K562 (cell line): ENCODE data around the gene RND1. TPM values are rescaled to one million over a fixed set of nuclear protein-coding genes. Genes with fewer than 3 reads are reported as not detected.

Source experiments
- CCNT2 ChIP-seq: IDR thresholded peaks from 2 replicates; pipeline ENCODE4 v1.6.1; 2011; ENCODE audit warnings: borderline replicate concordance, low read depth, mild to moderate bottlenecking, moderate library complexity, mixed read lengths, low read length; ENCODE audit not compliant: insufficient read length; ENCODE audit errors: extremely low read depth
- CHD1 ChIP-seq: fragments of 200-600 bp; sonication (generic); IDR thresholded peaks from one replicate; pipeline ENCODE4 v1.6.1; 2012; ENCODE audit warnings: mild to moderate bottlenecking, moderate library complexity, low read length, inconsistent platforms
- DDX20 ChIP-seq: fragments of 450-650 bp; IDR thresholded peaks from 2 replicates; pipeline ENCODE4 v1.6.1; 2016; ENCODE audit warnings: missing genetic modification characterization, low read depth, mild to moderate bottlenecking, missing compliant biosample characterization, moderate library complexity
- DIDO1 ChIP-seq: fragments of 450-650 bp; IDR thresholded peaks from 2 replicates; pipeline ENCODE4 v1.6.1; 2016; ENCODE audit warnings: low read depth, missing biosample characterization, missing genetic modification characterization
- GATA2 ChIP-seq: sonication (generic); formaldehyde crosslinking; IDR thresholded peaks from 2 replicates; pipeline ENCODE4 v1.4.0; 2020; ENCODE audit warnings: mild to moderate bottlenecking, missing genetic modification reagents
- HSF4 ChIP-seq: fragments of 250-450 bp; sonication (Bioruptor Pico); IDR thresholded peaks from 2 replicates; pipeline ENCODE4 v2.1.2; 2022; ENCODE audit warnings: mild to moderate bottlenecking, moderate library complexity, borderline replicate concordance
- L3MBTL2 ChIP-seq: fragments of 450-650 bp; IDR thresholded peaks from 2 replicates; pipeline ENCODE4 v1.6.1; 2016; ENCODE audit warnings: mild to moderate bottlenecking, moderate library complexity
- NFIX ChIP-seq: fragments of 250-450 bp; sonication (Bioruptor Pico); IDR thresholded peaks from 2 replicates; pipeline ENCODE4 v1.4.0; 2020; ENCODE audit warnings: low read depth, mild to moderate bottlenecking, moderate library complexity
- PPARD ChIP-seq: fragments of 250-450 bp; sonication (Bioruptor Pico); IDR thresholded peaks from 2 replicates; pipeline ENCODE4 v1.8.0; 2022; ENCODE audit warnings: inconsistent platforms, mild to moderate bottlenecking, moderate library complexity
- RAD51 ChIP-seq: fragments of 450-650 bp; IDR thresholded peaks from 2 replicates; pipeline ENCODE4 v1.7.1; 2016; ENCODE audit warnings: low read depth, mild to moderate bottlenecking, borderline replicate concordance
- SP2 ChIP-seq: IDR thresholded peaks from 2 replicates; pipeline ENCODE4 v1.6.1; 2011; ENCODE audit warnings: mild to moderate bottlenecking, low read depth, low read length, moderate library complexity; ENCODE audit not compliant: poor library complexity, severe bottlenecking; ENCODE audit errors: extremely low read depth
- ZNF197 ChIP-seq: fragments of 200-800 bp; sonication (Bioruptor generic); IDR thresholded peaks from 2 replicates; pipeline ENCODE4 v1.6.1; 2016; ENCODE audit warnings: low read depth, missing genetic modification characterization, missing compliant biosample characterization
- ZSCAN29 ChIP-seq: fragments of 450-650 bp; IDR thresholded peaks from 2 replicates; pipeline ENCODE4 v1.6.1; 2017
- polyA plus RNA-seq, 8 experiments: library from polyadenylated mRNA; depleted of rRNA in 4 of 8; stranded (reverse) in 5 of 8; unstranded in 3 of 8; fragments of >200 nt; fragmentation: Nextera tagmentation in 2 of 8; fragmentation: Illumina TruSeq in 1 of 8; extraction: Ambion mirVana in 2 of 8; extraction: Trizol in 1 of 8; gene quantifications; 2 replicates each; pipeline versions ENCODE4 v1.2.1 to v1.2.3, GENCODE V29; 2011 to 2014; ENCODE audit warnings: inconsistent platforms in 1 of 8, missing spikeins in 1 of 8
- total RNA-seq, 7 experiments: library from RNA; depleted of rRNA in 6 of 7; stranded (reverse); fragments of >200 nt in 6 of 7; fragmentation: Illumina TruSeq in 2 of 7; extraction: Trizol in 2 of 7; gene quantifications; 2 replicates each; pipeline versions ENCODE4 v1.2.1 to v1.2.3, GENCODE V29; 2011 to 2021; ENCODE audit warnings: low replicate concordance in 1 of 7
- TF ChIP-seq, protein P1 (sequence below): fragments of 450-650 bp; IDR thresholded peaks from 2 replicates; pipeline ENCODE4 v1.6.1; 2016; ENCODE audit warnings: borderline replicate concordance
- TF ChIP-seq, protein P2 (sequence below): fragments of 450-650 bp; formaldehyde crosslinking; IDR thresholded peaks from 2 replicates; pipeline ENCODE4 v1.4.0; 2022; ENCODE audit warnings: mild to moderate bottlenecking, moderate library complexity
- TF ChIP-seq, protein P3 (sequence below): sonication (generic); formaldehyde crosslinking; IDR thresholded peaks from 2 replicates; pipeline ENCODE4 v1.8.1; 2023; ENCODE audit warnings: missing genetic modification reagents, mild to moderate bottlenecking, borderline replicate concordance
- TF ChIP-seq, protein P4 (sequence below): fragments of 450-650 bp; formaldehyde crosslinking; IDR thresholded peaks from 2 replicates; pipeline ENCODE4 v1.4.0; 2022; ENCODE audit warnings: missing genetic modification characterization

Gene RND1
- total and polyA plus RNA-seq, 9 of the 15 experiments (the other 6 are each of a cell fraction or from before 2014, with no cell fraction given): 0.18 to 0.78 (median 0.58) TPM; not detected in 2

DNA sequence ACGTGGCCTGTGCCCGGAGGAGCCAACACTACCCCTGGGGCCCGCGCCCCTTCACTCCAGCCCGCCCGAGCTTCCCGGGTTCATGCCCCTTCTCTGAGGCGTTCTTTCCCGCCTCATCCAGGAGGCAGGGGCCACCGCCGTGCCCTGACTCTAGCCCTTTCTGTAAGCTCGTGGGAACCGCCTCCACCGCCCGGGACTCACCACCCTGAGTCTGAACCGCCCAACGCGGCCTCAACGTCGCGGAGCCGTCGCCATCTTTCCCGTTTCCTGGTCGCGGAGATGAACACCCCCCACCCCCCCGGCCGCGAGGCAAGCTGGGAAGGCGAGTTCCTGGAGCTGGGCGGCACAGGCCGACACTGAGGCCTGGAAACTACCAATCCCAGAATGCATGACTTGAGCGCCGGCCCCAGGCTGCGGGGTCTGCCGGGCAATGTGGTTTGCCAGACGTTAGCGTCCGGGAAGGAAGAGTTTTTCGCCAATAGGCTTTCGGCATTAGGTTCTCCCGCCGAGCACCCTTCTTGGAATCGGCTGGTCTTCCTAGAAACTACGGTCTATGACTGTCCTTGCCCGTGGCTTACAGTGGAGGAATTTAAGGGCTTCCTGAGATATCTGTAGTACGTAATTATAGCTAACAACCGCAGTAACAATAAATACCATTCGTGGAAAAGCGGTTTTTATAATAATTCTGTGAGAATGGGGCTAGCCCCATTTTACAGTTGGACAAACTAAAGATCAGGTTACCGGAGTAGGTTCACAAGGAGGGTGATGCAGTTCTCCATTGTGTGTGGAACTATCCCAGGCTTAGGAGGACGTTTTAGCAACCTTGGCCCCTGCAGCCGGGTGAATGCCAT lies 13.6 kb downstream of the RND1 start, which contains the start of gene DDX23 (continued):
- TF ChIP-seq, protein P1, sequence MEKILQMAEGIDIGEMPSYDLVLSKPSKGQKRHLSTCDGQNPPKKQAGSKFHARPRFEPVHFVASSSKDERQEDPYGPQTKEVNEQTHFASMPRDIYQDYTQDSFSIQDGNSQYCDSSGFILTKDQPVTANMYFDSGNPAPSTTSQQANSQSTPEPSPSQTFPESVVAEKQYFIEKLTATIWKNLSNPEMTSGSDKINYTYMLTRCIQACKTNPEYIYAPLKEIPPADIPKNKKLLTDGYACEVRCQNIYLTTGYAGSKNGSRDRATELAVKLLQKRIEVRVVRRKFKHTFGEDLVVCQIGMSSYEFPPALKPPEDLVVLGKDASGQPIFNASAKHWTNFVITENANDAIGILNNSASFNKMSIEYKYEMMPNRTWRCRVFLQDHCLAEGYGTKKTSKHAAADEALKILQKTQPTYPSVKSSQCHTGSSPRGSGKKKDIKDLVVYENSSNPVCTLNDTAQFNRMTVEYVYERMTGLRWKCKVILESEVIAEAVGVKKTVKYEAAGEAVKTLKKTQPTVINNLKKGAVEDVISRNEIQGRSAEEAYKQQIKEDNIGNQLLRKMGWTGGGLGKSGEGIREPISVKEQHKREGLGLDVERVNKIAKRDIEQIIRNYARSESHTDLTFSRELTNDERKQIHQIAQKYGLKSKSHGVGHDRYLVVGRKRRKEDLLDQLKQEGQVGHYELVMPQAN: peak; percentile 78
- TF ChIP-seq ZSCAN29 (no peak), ZNF197 (CRISPR knock-in tag) (peak; percentile 98), GATA2 (CRISPR knock-in tag) (no peak), L3MBTL2 (peak; percentile 87), NFIX (CRISPR knock-in tag) (no peak), CHD1 (peak; percentile 50), CCNT2 (peak; percentile 74), DDX20 (tag) (no peak; the same call in 1 of the 2 replicates), RAD51 (no peak), SP2 (peak; percentile 29), HSF4 (CRISPR knock-in tag) (no peak), DIDO1 (tag) (peak; percentile 85; the same call in 1 of the 2 replicates), PPARD (CRISPR knock-in tag) (no peak)
- TF ChIP-seq, protein P2, sequence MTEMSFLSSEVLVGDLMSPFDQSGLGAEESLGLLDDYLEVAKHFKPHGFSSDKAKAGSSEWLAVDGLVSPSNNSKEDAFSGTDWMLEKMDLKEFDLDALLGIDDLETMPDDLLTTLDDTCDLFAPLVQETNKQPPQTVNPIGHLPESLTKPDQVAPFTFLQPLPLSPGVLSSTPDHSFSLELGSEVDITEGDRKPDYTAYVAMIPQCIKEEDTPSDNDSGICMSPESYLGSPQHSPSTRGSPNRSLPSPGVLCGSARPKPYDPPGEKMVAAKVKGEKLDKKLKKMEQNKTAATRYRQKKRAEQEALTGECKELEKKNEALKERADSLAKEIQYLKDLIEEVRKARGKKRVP (CRISPR knock-in tag): peak; percentile 79
- TF ChIP-seq, protein P3, sequence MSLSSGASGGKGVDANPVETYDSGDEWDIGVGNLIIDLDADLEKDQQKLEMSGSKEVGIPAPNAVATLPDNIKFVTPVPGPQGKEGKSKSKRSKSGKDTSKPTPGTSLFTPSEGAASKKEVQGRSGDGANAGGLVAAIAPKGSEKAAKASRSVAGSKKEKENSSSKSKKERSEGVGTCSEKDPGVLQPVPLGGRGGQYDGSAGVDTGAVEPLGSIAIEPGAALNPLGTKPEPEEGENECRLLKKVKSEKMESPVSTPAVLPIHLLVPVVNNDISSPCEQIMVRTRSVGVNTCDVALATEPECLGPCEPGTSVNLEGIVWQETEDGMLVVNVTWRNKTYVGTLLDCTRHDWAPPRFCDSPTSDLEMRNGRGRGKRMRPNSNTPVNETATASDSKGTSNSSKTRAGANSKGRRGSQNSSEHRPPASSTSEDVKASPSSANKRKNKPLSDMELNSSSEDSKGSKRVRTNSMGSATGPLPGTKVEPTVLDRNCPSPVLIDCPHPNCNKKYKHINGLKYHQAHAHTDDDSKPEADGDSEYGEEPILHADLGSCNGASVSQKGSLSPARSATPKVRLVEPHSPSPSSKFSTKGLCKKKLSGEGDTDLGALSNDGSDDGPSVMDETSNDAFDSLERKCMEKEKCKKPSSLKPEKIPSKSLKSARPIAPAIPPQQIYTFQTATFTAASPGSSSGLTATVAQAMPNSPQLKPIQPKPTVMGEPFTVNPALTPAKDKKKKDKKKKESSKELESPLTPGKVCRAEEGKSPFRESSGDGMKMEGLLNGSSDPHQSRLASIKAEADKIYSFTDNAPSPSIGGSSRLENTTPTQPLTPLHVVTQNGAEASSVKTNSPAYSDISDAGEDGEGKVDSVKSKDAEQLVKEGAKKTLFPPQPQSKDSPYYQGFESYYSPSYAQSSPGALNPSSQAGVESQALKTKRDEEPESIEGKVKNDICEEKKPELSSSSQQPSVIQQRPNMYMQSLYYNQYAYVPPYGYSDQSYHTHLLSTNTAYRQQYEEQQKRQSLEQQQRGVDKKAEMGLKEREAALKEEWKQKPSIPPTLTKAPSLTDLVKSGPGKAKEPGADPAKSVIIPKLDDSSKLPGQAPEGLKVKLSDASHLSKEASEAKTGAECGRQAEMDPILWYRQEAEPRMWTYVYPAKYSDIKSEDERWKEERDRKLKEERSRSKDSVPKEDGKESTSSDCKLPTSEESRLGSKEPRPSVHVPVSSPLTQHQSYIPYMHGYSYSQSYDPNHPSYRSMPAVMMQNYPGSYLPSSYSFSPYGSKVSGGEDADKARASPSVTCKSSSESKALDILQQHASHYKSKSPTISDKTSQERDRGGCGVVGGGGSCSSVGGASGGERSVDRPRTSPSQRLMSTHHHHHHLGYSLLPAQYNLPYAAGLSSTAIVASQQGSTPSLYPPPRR (CRISPR knock-in tag): 0 out of 2 replicates have a peak, but pooled peaks have one; percentile 57
- TF ChIP-seq, protein P4, sequence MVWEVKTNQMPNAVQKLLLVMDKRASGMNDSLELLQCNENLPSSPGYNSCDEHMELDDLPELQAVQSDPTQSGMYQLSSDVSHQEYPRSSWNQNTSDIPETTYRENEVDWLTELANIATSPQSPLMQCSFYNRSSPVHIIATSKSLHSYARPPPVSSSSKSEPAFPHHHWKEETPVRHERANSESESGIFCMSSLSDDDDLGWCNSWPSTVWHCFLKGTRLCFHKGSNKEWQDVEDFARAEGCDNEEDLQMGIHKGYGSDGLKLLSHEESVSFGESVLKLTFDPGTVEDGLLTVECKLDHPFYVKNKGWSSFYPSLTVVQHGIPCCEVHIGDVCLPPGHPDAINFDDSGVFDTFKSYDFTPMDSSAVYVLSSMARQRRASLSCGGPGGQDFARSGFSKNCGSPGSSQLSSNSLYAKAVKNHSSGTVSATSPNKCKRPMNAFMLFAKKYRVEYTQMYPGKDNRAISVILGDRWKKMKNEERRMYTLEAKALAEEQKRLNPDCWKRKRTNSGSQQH (CRISPR knock-in tag): peak; percentile 63
